Suppressor macrophage (primary cell): ENCODE results near the gene MKRN2OS.
A peak's percentile ranks its signal among the peaks of the same experiment; 100 is the strongest.

Source experiments
- DNase-seq, 4 experiments: peaks; one replicate each; pipeline ENCODE4 v3.0.0-alpha.2; 2020 to 2022

The MKRN2OS gene

DNA sequence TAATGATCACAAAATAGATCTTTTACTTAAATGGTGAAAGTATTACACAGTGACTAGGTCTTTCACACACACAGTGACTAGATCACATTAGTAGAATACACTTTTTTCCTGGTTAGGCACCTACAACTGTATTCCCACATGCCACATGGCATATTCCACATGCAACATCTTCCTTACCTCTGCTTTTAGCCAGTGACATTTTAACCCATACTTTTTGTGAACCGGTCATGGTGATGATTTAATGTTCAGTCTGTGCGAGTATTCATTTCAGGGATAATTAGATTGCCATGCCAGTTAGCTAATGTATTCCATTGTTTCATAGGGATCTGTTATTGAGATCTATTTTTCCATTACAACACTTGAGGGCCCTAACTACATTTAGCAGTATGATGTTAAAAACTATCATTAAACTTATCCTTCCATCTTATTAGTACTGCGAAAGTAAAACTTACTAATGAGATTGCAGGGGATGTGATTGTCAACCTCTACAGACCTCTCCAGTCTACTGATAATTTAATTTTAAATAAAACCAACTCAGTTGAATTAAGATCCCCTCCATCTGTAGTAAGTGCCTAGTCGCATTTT is 32.7 kb downstream of the MKRN2OS start:
- DNase-seq: no peak

DNA sequence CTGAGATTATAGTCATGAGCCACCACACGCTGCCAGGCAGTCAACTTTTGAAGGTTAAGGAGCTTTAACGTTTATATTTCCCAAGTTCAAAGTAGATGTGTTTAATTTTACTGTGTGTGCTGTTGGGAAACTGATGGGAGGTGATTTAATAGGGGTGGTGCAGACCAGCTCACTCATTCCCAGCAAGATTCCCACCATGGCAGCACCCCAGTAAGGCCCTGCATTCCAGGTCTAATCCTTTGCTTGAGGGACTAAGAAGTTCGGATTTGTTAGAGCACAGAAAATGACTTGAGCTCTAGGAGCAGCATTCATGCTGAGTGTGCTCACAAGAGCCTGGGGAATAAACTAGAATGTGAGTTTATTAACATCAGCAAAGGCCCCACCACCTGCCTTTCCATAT is 35.8 kb downstream of the MKRN2OS start:
- no peak for DNase-seq

DNA sequence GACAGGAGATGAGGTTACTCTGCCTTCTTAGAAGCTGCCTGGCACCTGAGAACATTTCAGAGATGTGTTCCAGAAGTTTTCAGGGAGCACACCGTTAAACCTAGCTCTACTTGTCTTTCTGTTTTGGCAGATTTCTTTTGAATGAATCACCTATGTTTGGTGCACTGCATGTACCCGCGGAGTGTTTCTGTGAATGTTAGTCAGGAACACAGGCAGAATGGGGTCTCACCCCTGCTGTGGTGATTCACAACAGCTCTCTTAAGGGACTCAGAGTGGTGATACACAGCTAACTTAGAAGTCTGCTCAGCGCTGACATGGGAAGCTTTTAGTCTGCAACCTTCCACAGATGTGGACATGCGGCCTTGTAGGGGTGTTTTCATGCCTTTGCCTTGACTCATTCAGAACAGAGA is 37.0 kb downstream of the MKRN2OS start:
- no peak for DNase-seq

- no peak for DNase-seq
Observed at GRCh38 chr3:12507591-12508281, 37.6 kb downstream of the MKRN2OS start.

DNA sequence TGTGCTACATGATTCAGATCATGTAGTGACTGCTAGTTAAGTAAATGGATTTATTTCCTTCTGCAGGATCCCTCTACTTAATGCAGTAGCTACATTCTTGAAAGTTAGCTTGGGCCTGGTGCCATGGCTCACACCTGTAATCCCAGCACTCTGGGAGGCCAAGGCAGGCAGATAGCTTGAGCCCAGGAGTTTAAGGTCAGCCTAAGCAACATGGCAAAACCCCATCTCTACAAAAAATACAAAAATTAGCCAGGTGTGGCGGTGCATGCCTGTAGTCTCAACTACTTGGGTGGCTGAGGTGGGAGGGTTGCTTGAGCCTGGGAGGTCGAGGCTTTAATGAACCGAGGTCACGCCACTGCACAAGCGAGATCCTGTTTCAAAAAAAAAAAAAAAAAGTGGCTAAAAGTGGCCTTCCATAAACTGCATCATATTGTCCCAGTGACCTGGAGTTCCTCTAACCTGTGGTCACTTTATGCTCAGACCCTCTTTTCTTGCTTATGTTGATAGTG is 39.0 kb downstream of the MKRN2OS start:
- no peak for DNase-seq

GRCh38 chr3:12503126-12503957 is 42.0 kb downstream of the MKRN2OS start:
- DNase-seq: peak; percentile 58 to 82 (median 78)

- no peak for DNase-seq
Observed at GRCh38 chr3:12501360-12502020, 43.8 kb downstream of the MKRN2OS start.

DNA sequence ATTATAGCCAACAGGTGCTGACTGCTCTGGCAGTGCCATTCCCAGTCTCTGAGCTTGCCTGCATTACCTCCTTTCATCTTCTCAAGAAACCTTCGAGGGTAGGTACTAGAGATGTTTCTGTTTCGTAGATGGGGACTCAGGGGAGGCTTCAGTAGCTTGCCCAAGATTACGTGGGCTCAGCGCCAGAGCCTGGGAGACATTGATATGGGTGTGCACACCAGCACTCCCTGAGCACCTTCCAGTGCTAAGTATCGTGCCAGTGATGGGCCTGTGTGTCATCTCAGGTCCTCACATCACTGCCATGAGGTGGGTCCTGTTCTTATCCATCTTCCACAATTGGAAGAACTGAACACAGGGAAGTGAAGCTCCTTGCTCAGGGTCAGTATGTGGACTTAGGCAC is 45.8 kb downstream of the MKRN2OS start:
- no peak for DNase-seq

- no peak for DNase-seq
Observed at GRCh38 chr3:12496453-12496761, 48.9 kb downstream of the MKRN2OS start.

- no peak for DNase-seq
Observed at GRCh38 chr3:12495749-12496452, 49.4 kb downstream of the MKRN2OS start.

GRCh38 chr3:12490547-12490946 is 54.8 kb downstream of the MKRN2OS start:
- no peak for DNase-seq

DNA sequence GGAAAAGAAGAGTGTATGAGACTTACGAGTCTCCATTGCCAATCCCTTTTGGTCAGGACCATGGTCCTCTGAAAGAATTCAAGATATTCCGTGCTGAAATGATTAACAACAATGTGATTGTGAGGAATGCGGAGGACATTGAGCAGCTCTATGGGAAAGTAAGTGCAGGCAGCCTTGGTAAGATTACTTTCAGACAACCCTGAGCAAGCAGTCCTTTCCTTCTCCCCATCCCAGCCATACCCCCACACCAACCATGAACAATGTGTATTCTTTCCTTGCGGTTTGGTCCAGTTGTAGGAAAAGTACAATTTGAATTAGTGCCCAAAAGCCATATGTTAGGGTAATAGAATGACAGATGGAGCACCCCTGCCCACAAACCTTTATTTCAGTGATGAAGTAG is 55.5 kb downstream of the MKRN2OS start:
- DNase-seq: no peak
